Muscle layer of duodenum (tissue), 2 donors: ENCODE results near the gene KHDC4.
"Not testable (repeated sequence)": the region's sequence is repeated elsewhere in the genome, so short reads cannot be mapped to it uniquely, and the experiment has no call there.

Source experiments
- H3K27ac ChIP-seq: one replicate; pipeline ENCODE4 v1.7.0; 2013; ENCODE audit warnings: mild to moderate bottlenecking, low read length
- H3K27me3 ChIP-seq: one replicate; pipeline ENCODE4 v1.7.0; 2013; ENCODE audit warnings: low read depth, mild to moderate bottlenecking, control low read depth, low read length
- H3K36me3 ChIP-seq, 2 donors: one replicate each; pipeline ENCODE4 v1.7.0; 2013; ENCODE audit warnings: low read length in 2 of 2, control low read depth in 1 of 2, mild to moderate bottlenecking in 1 of 2; ENCODE audit not compliant: insufficient read depth in 2 of 2, control insufficient read depth in 1 of 2
- H3K4me1 ChIP-seq, 2 donors: one replicate each; pipeline ENCODE4 v1.7.0; 2013; ENCODE audit warnings: low read length in 2 of 2, mild to moderate bottlenecking in 2 of 2, control low read depth in 1 of 2, moderate library complexity in 1 of 2; ENCODE audit not compliant: insufficient read depth in 2 of 2, control insufficient read depth in 1 of 2
- H3K4me3 ChIP-seq, 2 donors: one replicate each; pipeline ENCODE4 v1.7.0; 2013; ENCODE audit warnings: low read length in 2 of 2, low read depth in 1 of 2, mild to moderate bottlenecking in 1 of 2
- H3K9me3 ChIP-seq, 2 donors: one replicate each; pipeline ENCODE4 v1.7.0; 2013; ENCODE audit warnings: low read length in 2 of 2, control low read depth in 1 of 2, mild to moderate bottlenecking in 1 of 2; ENCODE audit not compliant: control insufficient read depth in 1 of 2
- donor health status: healthy.

The KHDC4 gene

DNA sequence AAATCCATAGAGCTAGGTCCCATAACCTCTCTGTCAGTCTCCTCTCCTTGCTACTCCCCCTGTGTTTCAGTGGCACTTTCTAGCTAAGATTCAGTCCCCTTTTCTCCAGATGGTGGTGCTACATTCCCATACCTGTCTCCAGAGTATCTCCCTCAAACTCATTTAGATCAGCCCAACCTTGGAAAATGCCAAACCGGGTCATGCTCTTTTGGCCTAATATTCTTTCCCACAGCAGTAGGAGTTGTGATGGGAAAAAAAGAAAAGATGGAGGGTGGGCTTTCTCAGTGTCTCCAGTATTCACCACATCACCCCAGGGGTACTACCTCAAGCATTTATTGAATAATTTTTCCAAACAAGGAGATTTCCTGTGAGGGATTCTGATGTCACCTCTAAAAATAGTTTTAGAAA lies 4.0 kb upstream of the KHDC4 start:
- no peak overlapping the region for H3K4me3 ChIP-seq
- no peaks in the 10 kb centered on the region for H3K27me3 ChIP-seq
- H3K27ac ChIP-seq: peak overlapping the region; percentile 13
- H3K36me3 ChIP-seq: no peaks in the 10 kb centered on the region
- H3K4me1 ChIP-seq: peaks cover 21 to 26% of the 10 kb centered on the region in 2 donors
- no peaks in the 10 kb centered on the region for H3K9me3 ChIP-seq

DNA sequence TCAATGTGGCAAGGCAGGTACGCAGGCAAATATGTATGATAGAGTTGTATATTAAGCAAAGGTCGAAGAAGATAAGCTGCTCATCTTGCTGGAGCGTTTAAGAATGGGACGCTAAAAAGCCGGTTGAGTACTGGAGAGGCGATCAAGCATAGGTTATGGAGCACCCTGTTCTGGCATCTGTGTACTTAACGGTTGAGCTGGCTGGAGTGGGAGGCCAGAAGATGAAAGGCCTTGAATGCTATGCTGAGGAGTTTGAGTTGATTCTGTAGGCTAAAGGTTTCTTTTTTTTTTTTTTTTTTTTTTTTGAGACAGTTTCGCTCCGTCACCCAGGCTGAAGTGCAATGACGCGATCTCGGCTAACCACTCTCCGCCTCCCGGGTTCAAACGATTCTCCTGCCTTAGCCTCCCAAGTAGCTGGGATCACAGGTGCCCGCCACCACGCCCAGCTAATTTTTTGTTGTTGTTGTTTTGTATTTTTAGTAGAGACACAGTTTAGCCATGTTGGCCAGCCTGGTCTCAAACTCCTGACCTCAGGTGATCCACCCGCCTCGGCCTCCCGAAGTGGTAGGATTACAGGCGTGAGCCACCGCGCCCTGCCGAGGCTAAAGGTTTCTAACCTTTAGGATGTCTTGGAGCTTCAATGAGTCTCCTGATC lies 850 bp upstream of the KHDC4 start:
- Histone ChIP-seq H3K4me3 (peak overlapping the region; percentile 75 to 99), H3K36me3 (peaks cover 9 to 11% of the 10 kb centered on the region in 2 donors), H3K27ac (peak overlapping the region; percentile 94), H3K4me1 (peaks cover 21 to 48% of the 10 kb centered on the region in 2 donors), H3K27me3 (no peaks in the 10 kb centered on the region), H3K9me3 (no peaks in the 10 kb centered on the region)

DNA sequence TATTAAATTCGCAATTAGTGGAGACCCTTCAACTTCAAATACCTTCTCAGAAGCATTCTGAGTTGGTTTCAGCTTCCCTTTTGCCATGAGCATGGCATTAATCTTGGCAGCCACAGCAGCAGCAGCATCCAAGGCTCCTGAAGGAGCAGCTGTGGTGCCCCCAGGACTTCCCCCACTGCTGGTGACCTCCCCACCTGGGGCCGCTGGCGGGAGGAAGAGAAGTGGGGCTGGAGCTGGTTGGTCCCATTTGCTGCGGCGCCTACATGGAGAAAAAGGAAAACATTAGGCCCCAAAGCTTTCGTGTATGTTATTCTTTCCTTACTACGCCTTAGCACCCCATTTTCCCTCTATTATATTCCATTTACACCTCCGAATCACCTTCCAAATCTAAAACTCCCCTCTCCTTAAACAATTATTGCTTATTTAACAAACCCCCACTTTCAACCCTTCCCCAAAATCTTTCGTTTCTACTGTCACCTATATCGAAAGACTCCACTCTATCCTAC lies 569 bp downstream of the KHDC4 start:
- H3K4me3 ChIP-seq: peak overlapping the region; percentile 75 to 99
- peaks cover 18 to 20% of the 10 kb centered on the region in 2 donors for H3K36me3 ChIP-seq
- peak overlapping the region; percentile 94 for H3K27ac ChIP-seq
- peaks cover 21 to 48% of the 10 kb centered on the region in 2 donors for H3K4me1 ChIP-seq
- H3K9me3 ChIP-seq: no peaks in the 10 kb centered on the region
- no peaks in the 10 kb centered on the region for H3K27me3 ChIP-seq

DNA sequence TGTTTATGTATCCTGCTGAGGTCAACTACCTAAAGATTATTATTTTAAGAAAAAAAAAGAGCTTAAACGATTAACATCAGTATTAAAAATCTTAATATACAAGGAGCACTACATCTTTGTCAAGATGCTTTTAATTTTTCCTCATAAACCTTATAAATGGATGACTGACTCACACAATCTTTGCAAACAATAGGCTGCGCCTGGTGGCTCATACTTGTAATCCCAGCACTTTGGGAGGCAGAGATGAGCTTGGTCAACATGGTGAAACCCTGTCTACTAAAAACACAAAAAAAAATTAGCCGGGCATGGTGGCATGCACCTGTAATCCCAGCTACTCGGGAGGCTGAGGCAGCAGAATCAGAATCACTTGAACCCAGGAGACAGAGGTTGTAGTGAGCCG lies 1.7 kb downstream of the KHDC4 start:
- H3K4me1 ChIP-seq: peaks cover 18 to 41% of the 10 kb centered on the region in 2 donors
- no peaks in the 10 kb centered on the region for H3K27me3 ChIP-seq
- no peak overlapping the region for H3K27ac ChIP-seq
- H3K9me3 ChIP-seq: no peaks in the 10 kb centered on the region
- no peak overlapping the region for H3K4me3 ChIP-seq
- peaks cover 20 to 21% of the 10 kb centered on the region in 2 donors for H3K36me3 ChIP-seq

DNA sequence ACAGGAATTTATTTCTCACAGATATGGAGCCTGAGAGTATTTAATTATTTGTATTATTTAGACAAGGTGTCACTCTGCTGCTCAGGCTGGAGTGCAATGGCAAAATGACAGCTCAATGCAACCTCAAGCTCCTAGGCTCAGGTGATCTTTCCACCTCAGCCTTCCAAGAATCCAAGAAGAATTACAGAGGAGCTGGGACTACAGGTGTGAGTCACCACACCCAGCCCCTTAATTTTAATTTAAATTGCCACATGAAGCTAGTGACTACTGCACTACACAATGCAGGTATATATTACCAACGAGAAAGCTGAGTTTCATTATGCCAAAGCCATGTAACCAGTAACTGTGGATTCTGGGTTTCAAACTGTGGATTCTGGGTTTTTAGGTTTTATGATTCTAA lies 2.1 kb downstream of the KHDC4 start:
- Histone ChIP-seq H3K4me3 (peak overlapping the region in 1 of 2 donors; percentile 31), H3K36me3 (peaks cover 24% of the 10 kb centered on the region in 2 donors), H3K4me1 (peaks cover 18 to 41% of the 10 kb centered on the region in 2 donors), H3K27me3 (no peaks in the 10 kb centered on the region), H3K27ac (no peak overlapping the region), H3K9me3 (no peaks in the 10 kb centered on the region)

DNA sequence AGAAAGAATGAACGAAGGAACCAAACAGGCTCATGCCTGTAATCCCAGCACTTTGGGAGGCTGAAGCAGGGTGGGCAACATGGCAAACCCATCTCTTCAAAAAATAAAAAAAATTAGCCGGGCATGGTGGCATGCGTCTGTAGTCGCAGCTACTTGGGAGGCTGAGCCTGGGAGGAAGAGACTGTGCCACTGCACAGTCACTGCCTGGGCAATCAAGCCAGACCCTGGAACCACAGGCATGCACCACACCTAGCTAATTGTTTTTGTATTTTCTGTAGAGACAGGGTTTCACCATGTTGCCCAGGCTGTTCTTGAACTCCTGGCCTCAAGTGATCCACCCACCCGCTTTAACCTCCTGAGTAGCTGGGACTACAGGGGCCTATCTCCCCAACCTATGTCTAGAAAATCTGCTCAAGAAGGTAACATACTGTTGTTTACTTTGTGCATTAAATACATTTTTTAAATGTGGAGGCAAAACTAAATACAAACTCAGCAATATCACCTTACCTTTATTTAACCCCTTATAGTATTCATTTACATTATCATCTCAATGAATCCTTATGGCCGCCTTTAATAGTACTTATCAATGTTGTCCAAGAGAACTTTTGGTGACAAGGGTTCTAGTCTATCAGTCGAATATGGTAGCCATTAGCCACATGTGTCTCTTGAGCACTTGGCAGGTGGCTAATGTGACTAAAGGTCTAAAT lies 2.7 kb downstream of the KHDC4 start:
- peaks cover 30% of the 10 kb centered on the region in 2 donors for H3K36me3 ChIP-seq
- peaks cover 18 to 41% of the 10 kb centered on the region in 2 donors for H3K4me1 ChIP-seq
- H3K9me3 ChIP-seq: no peaks in the 10 kb centered on the region
- H3K27ac ChIP-seq: no peak overlapping the region
- H3K4me3 ChIP-seq: peak overlapping the region; percentile 26 to 31
- H3K27me3 ChIP-seq: no peaks in the 10 kb centered on the region

DNA sequence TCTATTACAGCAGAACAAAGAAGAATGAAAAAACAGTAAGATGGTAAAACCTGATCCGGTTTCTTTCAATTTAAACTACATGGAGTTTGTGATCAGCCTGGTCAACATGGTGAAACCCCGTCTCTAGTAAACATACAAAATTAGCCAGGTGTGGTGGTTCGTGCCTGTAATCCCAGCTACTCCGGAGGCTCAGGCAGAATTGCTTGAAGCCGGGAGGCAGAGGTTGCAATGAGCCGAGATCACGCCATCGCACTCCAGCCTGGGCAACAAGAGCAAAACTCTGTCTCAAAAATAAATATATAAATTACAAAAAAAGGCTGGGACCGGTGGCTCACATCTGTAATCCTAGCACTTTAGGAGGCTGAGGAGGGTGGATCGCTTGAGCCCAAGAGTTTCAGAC lies 3.5 kb downstream of the KHDC4 start:
- not testable (repeated sequence) for H3K9me3 ChIP-seq, H3K27ac ChIP-seq, H3K4me3 ChIP-seq, H3K27me3 ChIP-seq
- Histone ChIP-seq H3K4me1 (peaks cover 18 to 41% of the 10 kb centered on the region in 2 donors), H3K36me3 (peaks cover 38% of the 10 kb centered on the region in 2 donors)

DNA sequence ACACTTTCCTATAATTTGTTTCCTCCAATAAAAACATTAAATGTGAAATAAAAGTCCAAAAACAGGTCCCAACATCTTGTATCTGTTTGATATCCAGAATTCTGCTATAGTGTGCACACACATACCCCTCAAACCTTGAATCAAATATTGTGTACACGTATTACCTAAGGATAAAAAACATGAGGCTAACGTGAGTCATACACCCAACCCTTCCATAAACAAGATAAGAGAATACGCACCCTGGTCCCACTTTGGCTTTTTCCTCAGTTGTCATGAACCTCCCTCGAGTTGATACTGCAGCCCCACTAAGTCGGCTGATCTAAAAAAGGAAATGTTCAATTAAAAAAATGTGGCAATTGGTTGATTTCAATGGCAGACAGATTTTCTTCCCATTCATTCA lies 5.2 kb downstream of the KHDC4 start:
- peaks cover 43 to 44% of the 10 kb centered on the region in 2 donors for H3K36me3 ChIP-seq
- no peak overlapping the region for H3K27ac ChIP-seq
- no peaks in the 10 kb centered on the region for H3K27me3 ChIP-seq

DNA sequence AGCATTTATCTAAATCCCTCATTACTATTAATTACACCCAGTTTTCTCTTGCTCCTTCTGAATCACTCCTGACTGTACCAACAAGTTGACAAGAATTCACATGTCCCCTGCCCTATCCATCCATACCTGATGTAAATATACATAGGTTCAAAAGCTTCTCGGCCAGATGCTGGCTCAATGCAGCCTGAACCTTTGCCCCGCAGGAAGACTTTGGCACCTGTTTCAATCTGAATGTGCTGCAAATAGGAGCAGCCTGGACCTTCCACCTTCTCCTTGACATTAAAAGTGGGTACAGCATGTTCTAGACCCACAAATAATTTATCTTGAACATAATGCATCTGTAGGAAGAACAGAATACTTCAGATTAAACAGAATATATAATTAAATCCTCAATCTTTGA lies 8.7 kb downstream of the KHDC4 start:
- Histone ChIP-seq H3K4me3 (no peak overlapping the region), H3K4me1 (peaks cover 0 to 3% of the 10 kb centered on the region in 2 donors), H3K27ac (no peak overlapping the region), H3K9me3 (no peaks in the 10 kb centered on the region), H3K36me3 (peaks cover 56 to 67% of the 10 kb centered on the region in 2 donors), H3K27me3 (no peaks in the 10 kb centered on the region)

More for the DNA sequence above, 5.2 kb downstream of the KHDC4 start:
- Histone ChIP-seq H3K4me3 (no peak overlapping the region), H3K4me1 (peaks cover 13 to 35% of the 10 kb centered on the region in 2 donors), H3K9me3 (no peaks in the 10 kb centered on the region)

DNA sequence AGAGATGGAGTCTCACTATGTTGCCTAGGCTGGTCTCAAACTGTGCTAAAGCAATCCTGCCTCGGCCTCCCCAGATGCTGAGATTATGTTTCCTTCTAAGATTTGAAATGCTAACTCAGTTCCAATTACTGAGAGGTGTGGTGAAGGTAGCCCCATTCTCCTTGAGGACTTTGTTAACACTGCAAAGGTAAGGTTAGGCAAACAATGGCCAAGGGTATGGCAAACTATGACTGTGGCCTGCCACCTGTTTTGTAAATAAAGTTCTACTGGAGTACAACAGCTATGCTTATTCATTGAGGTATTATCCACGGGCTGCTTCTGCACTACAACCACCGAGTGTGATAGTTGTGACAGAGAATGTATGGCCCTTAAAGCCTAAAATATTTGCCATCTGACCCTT lies 13.5 kb downstream of the KHDC4 start:
- Histone ChIP-seq H3K4me1 (no peaks in the 10 kb centered on the region), H3K36me3 (peaks cover 62 to 78% of the 10 kb centered on the region in 2 donors), H3K27ac (no peak overlapping the region), H3K9me3 (no peaks in the 10 kb centered on the region), H3K4me3 (no peak overlapping the region), H3K27me3 (no peaks in the 10 kb centered on the region)

DNA sequence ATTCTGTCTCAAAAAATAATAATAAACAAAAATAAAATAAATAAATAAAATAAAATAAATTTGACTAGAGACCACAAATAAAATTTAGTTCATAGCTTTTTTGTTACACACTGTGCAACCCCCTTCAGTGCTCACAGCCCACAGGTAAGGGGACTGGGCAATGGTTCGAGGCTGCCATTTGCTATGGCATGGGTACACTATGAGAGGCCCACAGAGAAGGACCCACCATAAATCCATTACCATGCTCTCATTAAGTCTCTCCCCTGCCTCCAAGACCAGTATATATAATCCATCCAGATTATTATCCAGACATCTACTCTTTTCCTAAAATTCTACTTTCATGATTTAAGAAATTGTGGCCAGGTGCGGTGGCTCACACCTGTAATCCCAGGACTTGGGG lies 14.4 kb downstream of the KHDC4 start:
- Histone ChIP-seq H3K27ac (no peak overlapping the region), H3K4me3 (no peak overlapping the region), H3K9me3 (no peaks in the 10 kb centered on the region), H3K27me3 (no peaks in the 10 kb centered on the region), H3K36me3 (peaks cover 60 to 80% of the 10 kb centered on the region in 2 donors), H3K4me1 (no peaks in the 10 kb centered on the region)
